IPS-15b (cell line): ENCODE data around the gene CEP20.

Experiments used
- H3K27me3 ChIP-seq: one replicate; pipeline ENCODE4 v1.6.1; 2013; ENCODE audit warnings: low read length; ENCODE audit not compliant: control insufficient read depth, insufficient read depth
- H3K36me3 ChIP-seq: one replicate; pipeline ENCODE4 v1.6.1; 2013; ENCODE audit warnings: low read length; ENCODE audit not compliant: control insufficient read depth, insufficient read depth
- H3K4me1 ChIP-seq: one replicate; pipeline ENCODE4 v1.6.1; 2013; ENCODE audit warnings: mild to moderate bottlenecking, low read length; ENCODE audit not compliant: control insufficient read depth, insufficient read depth
- H3K4me3 ChIP-seq: one replicate; pipeline ENCODE4 v1.5.1; 2013; ENCODE audit warnings: low read depth, low read length
- H3K9ac ChIP-seq: one replicate; pipeline ENCODE4 v1.6.1; 2013; ENCODE audit warnings: low read depth, mild to moderate bottlenecking, low read length
- H3K9me3 ChIP-seq: one replicate; pipeline ENCODE4 v1.6.1; 2013; ENCODE audit warnings: mild to moderate bottlenecking, low read length; ENCODE audit not compliant: control insufficient read depth, insufficient read depth

CEP20 gene

GRCh38 chr16:15825750-15826305 lies 62.6 kb downstream of the CEP20 start:
- H3K9ac ChIP-seq: no peak overlapping the region
- no peaks in the 10 kb centered on the region for H3K4me1 ChIP-seq
- H3K4me3 ChIP-seq: no peak overlapping the region
- no peaks in the 10 kb centered on the region for H3K9me3 ChIP-seq
- no peaks in the 10 kb centered on the region for H3K36me3 ChIP-seq
- no peaks in the 10 kb centered on the region for H3K27me3 ChIP-seq

- Histone ChIP-seq H3K27me3 (no peaks in the 10 kb centered on the region), H3K4me1 (no peaks in the 10 kb centered on the region), H3K4me3 (no peak overlapping the region), H3K36me3 (no peaks in the 10 kb centered on the region), H3K9ac (no peak overlapping the region), H3K9me3 (no peaks in the 10 kb centered on the region)
These were observed 65.4 kb downstream of the CEP20 start for GRCh38 chr16:15822957-15823356.

GRCh38 chr16:15820837-15821236 lies 67.6 kb downstream of the CEP20 start:
- H3K27me3 ChIP-seq: no peaks in the 10 kb centered on the region
- H3K9ac ChIP-seq: no peak overlapping the region
- no peaks in the 10 kb centered on the region for H3K9me3 ChIP-seq
- H3K36me3 ChIP-seq: no peaks in the 10 kb centered on the region
- no peaks in the 10 kb centered on the region for H3K4me1 ChIP-seq
- H3K4me3 ChIP-seq: no peak overlapping the region

- no peaks in the 10 kb centered on the region for H3K9me3 ChIP-seq
- H3K4me1 ChIP-seq: no peaks in the 10 kb centered on the region
- no peak overlapping the region for H3K9ac ChIP-seq
- H3K4me3 ChIP-seq: no peak overlapping the region
- H3K36me3 ChIP-seq: no peaks in the 10 kb centered on the region
- H3K27me3 ChIP-seq: no peaks in the 10 kb centered on the region
These were observed 69.4 kb downstream of the CEP20 start for GRCh38 chr16:15819046-15819445.

GRCh38 chr16:15817446-15817845 lies 71.0 kb downstream of the CEP20 start:
- no peaks in the 10 kb centered on the region for H3K36me3 ChIP-seq
- H3K4me1 ChIP-seq: no peaks in the 10 kb centered on the region
- no peak overlapping the region for H3K9ac ChIP-seq
- no peaks in the 10 kb centered on the region for H3K9me3 ChIP-seq
- H3K27me3 ChIP-seq: no peaks in the 10 kb centered on the region
- no peak overlapping the region for H3K4me3 ChIP-seq

- H3K27me3 ChIP-seq: no peaks in the 10 kb centered on the region
These were observed 72.2 kb downstream of the CEP20 start for GRCh38 chr16:15816228-15816627.

More at GRCh38 chr16:15816228-15816627, 72.2 kb downstream of the CEP20 start:
- no peaks in the 10 kb centered on the region for H3K4me1 ChIP-seq
- H3K9me3 ChIP-seq: no peaks in the 10 kb centered on the region
- no peak overlapping the region for H3K9ac ChIP-seq
- no peaks in the 10 kb centered on the region for H3K36me3 ChIP-seq
- no peak overlapping the region for H3K4me3 ChIP-seq
